NOMO-1 treated with DMSO at 0.1 percent for 48 hours (cell line): ENCODE results near the gene GLUD1.
"Not testable (repeated sequence)": the region's sequence is repeated elsewhere in the genome, so short reads cannot be mapped to it uniquely, and the experiment has no call there.

ENCODE experiments used
- DNase-seq: peaks from one replicate; lab custom pipeline; 2025; ENCODE audit not compliant: unreplicated experiment; lab: John Stamatoyannopoulos, UW

GLUD1 gene

DNA sequence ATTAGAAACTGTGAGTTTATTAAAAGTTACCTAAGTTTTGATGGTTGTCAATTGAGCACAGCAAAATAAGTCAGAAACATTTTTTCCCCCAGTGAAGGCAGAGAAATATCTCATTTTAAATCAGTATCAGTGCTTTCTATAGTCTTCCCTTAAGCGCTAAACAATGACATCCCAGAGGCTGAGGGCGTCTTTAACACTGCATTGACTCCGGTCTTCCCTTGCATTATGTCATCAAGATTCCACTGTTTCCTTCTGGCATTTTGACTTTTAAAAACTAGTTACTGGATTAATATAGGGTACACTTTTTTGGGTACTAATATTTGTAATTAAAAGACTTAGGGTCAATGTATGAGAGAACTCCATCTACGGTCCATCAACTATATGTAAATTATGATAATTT is 3.9 kb downstream of the GLUD1 start:
- no peak for DNase-seq

DNA sequence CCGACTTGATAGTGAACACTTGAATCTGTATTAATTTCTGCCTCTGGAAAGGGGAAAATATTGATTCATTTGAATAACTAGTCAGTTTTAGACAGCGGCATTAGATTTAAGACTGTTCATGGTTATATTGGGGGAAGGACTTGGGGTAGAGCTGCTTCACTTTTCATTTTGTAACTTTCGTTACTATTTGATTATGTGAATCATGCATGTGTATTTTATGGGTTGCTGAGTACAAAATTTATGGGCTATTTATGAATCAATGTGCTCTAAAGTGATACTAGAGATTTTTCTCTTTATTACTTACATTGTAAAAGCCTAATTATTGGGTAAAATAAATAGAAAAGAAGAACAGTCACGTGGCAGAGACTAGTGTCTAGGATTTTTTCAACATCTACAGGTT is 4.9 kb downstream of the GLUD1 start:
- DNase-seq = no peak

DNA sequence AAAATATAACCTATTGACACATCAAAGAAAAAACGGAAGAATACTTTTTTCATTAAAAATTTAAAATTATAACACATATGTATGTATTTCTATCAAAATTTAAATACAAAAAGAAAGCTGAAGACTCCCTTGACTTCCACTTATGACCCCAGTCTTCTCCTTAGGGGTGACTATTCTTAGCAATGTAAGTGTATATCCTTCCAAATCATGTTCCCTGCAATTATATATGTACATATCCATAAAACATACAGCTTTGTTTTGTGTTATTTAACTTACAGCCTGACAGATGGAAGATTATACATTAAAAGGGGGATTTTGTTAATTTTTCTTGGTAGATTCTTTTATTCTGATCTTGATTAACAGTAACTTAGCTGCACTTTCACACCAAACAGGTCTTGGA is 9.1 kb downstream of the GLUD1 start:
- DNase-seq = no peak

DNA sequence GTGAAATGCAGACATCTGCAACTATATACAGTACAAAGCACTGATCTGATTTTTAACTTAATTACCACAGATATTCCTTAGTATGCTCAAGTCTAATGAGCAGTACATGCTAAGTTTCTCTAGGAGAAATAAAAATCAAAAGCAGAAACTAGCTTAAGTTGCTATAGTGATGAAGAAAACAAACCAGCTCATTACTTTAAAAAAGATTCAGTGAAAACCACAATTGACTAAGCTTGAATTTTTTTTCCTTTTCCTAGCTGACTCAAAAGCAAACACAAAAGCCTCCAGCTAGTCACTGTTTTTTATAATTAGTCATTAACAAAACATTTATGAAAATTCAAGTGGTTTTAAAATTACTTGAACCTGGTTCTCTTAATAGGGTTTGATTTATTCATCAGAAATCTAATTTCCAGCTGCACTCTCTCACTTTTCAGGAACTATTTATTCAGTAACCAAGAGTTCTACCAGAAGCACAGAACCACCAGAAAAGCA is 10.3 kb downstream of the GLUD1 start:
- DNase-seq = peak; percentile 40

DNA sequence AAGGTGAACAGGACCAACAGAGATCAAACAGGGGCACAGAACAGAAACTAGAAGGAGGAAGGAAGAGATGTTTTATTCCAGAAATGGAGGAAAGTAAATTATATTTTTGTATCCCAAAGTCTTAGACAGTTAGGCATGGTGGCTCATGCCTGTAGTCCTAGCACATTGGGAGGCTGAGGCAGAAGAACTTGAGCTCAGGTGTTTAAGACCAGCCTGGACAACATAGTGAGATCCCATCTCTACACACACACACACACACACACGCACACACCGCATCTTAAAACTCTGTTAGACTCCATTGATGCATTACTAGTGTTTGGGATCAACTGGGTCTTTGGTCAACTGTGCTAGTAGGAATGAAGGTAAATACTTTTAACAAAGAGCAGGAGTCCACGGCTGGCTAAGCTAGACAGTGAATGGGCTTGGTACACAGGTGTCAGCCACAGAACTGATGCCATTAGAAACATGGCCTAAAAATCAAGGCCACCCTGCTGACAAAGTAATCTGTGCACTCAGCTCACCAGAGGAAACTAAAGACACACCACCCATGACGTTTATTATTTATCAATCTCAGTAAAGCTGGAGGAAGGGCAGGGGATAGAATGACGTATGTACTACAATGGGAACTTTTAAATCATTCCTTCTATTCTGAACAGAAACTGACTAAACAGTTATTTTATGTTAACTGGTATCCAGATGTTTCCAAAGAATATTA is 10.9 kb downstream of the GLUD1 start:
- not testable (repeated sequence) for DNase-seq

DNA sequence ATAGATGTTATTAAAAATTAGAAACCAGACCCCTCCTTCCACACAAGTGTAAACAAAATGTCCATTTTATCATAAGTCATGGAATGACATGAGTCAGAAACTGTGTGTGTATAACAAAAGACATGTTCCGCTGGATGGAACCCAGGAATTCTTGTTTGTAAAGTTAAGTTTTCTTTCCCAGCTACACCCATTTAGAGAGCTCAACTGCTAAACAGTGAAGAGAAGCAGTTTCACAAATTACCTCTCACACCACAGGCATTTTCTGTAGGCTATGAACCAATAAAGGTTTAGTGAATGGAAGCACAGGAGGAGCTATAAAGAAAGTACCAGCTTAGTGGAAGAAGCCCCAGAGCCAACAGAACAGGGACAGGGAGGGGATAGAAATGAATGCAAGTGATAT is 12.4 kb downstream of the GLUD1 start:
- DNase-seq = not testable (repeated sequence)

DNA sequence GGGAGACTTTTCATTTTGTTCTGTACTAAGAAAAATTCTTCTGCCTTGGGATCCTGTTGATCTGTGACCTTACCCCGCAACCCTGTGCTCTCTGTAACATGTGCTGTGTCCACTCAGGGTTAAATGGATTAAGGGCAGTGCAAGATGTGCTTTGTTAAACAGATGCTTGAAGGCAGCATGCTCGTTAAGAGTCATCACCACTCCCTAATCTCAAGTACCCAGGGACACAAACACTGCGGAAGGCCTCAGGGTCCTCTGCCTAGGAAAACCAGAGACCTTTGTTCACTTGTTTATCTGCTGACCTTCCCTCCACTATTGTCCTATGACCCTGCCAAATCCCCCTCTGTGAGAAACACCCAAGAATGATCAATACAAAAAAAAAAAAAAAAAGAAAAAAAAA is 13.1 kb downstream of the GLUD1 start:
- not testable (repeated sequence) for DNase-seq

DNA sequence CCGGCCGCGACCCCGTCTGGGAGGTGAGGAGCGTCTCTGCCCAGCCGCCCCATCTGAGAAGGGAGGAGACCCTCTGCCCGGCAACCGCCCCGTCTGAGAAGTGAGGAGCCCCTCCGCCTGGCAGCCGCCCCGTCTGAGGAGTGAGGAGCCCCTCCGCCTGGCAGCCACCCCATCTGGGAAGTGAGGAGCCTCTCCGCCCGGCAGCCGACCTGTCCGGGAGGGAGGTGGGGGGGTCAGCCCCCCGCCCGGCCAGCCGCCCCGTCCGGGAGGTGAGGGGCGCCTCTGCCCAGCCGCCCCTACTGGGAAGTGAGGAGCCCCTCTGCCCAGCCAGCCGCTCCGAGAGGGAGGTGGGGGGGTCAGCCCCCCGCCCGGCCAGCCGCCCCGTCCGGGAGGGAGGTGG is 14.0 kb downstream of the GLUD1 start:
- DNase-seq = not testable (repeated sequence)

DNA sequence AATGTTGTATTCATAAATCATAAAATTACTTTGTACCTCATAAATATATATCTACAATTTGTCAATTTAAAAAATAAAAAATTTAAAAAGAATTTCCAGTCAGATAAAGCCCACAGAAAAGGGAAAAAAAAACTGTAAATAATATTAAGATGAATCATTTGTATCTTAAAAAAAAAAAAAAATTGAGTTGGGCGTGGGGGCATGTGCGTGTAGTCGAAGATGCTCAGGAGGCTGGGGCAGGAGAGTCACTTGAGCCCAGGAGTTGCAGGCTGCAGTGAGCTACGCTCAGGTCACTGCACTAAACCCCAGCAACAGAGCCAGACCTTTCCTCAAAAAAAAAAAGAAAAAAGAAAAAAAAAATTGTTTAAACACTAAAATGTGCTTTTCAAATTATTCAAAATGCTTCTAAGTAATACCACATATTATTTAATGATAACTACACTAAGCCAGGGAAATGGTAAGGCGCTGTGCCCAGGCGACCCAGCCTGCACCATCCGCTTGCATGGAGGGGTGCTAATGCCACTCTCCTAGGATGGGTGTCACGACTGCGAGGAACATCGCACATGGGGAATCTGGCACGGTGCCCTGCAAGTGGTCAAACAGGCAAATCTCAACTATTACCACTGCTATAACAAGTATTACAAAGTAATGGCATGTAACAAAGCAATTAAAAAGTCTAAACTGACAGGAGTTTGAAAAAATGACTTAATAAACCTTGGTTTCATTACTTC is 15.4 kb downstream of the GLUD1 start:
- no peak for DNase-seq

DNA sequence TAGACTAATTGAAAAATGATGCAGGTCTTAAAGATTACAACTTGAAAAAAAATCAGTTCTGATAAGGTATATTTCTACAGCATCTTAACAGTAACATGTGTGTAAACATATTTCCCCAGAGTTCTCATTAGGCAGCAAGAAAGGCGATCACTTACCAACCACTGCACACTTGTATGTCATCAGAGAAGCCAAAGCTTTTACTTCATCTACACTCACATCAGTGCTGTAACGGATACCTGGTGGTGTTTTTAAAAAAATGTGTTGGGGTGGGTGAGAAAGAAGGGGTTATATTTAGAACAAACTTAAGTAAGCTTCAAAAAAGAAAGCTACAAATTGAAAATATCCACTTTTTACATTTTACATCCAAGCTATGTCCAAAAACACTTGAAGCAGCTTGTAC is 18.2 kb downstream of the GLUD1 start:
- DNase-seq = not testable (repeated sequence)

DNA sequence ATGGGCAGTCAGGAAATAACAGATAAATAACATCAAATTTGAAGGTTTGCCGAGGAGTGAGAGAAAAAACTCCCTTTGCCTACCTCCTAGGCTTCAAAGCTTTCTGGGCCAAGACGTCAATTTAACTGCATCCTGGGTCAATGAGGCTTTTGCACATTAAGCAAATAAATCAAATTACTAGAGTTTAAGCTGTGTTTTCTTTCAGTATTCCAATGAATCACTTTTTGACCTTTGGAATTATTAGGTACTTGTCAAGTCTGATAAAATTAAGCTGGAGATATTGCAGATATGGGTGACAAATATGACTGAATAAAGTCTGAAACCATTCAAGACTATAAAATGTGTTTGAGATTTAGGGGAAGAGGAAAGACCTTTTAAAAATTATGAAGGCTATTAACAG is 22.2 kb downstream of the GLUD1 start:
- DNase-seq = no peak

DNA sequence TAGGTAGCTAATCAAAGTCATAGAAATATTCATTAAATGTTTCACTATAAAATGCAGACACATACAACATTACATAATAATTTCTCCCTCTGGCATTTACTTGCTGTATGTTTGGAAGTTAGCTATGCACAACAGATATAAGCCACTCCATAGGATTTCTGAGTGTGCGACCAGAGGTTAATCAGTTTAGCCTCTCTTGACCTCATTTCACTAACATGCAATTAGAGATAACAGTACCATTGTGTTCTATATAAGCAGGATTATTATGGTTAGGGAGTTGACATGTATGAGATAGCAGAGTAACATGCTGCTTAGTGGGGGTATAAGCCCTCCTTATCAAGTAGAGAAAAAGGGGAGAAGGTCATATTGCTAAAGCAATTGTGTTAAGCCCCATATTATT is 26.4 kb downstream of the GLUD1 start:
- DNase-seq = no peak

DNA sequence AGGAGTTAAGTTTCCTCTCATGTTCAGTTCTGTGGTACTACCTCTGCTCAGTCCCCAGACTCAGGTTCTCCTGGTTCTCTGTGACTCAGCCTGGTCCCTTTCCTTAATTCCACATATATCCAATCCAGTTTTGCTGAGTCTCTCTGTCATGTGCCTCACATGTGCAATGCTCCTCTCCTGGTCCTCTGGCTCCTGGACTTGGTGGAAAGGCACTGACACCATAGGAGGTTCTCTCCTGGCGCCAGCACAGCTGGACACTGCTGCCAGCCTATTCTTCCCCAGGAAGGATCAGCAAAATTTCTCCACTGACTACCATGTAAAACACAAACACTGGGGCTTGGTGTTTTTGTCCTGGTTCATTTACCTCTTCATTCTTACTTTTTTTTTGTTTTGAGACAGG is 27.8 kb downstream of the GLUD1 start:
- DNase-seq = no peak

DNA sequence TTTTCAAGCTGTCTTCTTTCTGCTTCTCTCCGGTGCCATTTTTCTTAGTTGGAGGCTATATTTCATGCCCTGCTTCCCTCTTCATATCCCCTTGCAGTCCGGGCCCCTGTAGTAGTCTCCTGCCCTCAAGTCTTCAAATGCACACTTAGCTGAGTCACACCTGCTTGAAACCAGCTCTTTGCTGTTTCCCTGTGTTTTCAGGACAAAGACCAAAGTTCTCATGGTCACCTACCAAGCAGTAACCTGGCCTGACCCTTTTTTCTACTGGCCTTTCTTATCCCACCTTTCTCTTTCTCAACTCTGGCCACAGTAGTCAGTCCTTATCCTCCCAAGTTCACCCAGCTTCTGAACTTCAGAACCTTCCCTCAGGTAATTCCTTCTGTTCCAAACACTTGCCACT is 28.5 kb downstream of the GLUD1 start:
- no peak for DNase-seq

DNA sequence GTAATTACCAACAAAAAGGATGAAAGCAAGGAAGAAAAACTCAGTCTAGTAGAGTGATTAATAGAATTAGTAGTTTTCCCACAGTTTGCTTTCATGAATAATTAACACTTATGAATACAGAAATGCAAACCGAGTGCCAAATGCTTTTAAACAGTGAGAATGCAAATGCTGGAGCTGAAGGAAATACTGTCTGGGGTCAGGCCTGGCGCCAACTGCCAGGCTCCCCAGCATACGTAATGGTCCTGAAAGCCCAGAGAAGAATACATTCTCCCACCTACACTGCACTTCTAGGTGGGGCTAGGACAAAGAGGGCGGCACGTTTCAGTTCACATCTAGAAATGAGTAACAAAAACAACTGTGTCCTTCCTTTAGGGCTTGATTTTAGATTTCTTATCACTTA is 30.0 kb downstream of the GLUD1 start:
- no peak for DNase-seq

DNA sequence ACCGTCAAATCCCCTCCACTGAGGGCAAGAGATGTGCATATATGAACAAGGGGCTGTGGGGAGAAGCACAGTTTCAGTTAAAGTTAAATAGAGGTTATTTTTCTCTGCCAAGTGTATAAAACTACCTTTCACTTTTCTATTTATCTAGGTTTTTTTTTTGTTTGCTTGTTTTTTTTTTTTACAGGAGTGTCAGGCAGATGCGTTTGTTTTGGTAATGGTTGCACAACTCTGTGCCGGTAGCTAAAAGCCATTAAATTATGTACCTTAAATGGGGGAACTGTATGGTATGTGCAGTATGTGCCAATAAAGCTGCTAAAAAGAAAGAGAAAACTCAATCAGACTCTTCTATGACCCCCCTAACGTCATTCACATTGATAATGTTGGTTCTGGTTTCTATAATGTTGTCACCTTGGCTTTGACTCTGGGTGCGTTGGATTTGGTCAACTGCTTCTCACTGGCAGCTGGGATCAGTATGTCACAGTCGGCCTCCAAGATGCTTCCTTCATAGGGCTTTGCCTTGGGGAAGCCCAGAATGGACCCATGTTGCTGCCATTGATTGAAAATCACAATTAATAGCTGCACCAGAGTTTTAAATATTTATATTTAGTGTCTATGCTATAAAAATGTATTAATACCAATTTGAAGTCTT is 34.2 kb downstream of the GLUD1 start:
- DNase-seq = no peak

DNA sequence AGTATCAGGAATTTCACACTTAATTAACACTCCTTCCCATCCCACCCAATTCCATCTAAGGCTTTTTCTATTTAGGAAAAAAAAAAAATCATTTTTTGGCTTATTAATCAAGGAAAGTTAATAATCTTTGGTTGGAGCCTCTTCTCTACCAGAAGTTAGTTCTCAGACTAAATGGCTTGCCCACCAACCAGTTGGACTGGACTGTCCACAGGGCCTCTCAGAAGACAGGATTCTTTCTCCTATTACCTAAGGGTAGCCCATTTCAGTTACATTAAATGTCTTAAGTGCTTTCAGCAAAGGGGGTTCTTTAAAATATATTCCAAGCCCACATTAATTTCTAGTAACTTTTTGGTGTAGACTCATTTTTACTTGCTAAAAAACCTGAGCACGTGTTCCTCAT is 35.2 kb downstream of the GLUD1 start:
- DNase-seq = no peak

DNA sequence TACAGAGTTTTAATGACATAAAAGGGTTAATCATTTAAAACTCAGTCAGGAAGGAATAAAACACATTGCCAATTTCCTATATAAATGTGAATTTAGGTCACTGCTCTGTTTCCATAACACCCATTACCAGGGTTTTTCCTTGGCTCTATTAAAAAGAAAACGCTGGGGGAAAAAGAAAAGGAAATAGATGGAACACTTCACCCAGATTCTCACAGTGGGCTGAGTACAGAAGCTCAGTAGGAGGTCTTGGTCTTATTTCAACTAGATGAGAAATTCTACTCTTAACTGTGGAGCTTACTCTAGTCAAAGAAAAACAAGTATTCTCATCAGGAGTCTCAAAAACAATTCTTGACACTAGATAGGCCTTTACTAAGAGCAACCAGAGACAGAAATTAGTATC is 36.5 kb downstream of the GLUD1 start:
- no peak for DNase-seq

DNA sequence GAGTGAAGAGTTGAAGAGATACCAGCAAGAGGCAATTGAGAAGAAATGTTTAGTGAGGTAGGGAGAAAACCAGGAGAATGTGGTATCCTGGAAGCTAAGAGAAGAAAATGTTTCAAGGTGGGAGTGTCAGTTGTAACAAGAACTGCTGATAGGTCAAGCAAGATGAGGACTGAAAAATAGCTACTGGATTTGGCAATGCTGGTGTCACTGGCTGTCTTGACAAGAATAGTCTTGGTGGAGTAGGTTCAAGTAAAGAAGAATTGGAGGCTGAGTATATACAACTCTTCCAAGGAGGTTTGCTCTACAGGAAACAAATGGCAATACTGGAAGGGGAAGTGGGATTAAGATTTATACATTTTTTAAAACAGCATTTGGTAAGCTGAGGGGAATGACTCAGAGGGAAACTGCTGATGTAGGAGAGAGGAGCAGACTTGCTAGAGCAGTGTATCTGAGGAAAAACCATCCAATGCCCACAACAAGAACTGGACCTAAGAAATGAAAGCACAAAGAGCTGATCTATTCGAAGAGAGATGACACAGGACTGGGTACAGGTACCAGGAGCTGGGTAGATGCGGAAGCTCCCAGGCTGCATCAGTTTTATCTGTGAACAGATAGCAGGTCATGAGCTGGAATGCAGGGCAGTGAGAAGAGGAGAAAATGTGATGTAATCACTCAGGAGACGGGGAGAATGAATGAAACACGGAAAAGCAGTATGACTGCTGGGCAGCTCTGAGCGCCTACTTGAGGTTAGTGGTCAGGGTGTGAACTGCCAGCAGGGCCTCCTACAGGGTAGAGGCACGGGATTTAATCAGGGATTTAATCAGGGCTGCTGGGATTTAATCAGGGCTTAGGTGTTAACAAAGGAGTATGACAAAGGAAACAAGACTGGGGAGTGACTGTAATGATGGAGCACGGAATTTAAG is 40.0 kb downstream of the GLUD1 start:
- DNase-seq = peak; percentile 90

DNA sequence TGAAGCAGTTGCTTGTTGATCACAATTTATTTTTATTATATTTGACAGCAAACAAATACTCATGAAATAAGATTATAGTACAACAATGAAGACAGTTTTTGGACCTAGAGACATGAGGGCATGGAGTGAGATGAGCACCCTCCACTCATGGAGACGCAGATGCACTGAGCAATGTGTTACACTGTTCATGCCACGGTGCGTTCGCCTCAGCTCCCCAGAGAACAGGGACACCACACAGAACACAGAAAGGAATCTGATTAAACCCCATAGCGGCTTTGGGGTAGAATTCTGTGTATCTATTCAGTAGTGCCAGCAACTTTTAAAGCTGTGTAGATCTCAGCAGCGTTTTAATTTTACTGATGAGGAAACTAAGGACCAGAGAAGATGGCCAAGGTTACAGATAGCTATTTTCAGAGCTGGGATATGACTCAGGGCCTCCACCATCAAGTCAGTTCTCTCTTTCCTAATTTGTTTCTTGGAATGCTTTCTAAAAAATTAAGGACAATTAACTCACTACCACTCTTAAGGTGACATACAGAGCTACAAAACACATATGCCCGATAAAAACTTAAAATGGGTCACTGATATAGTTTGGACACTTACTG is 41.0 kb downstream of the GLUD1 start:
- DNase-seq = no peak

DNA sequence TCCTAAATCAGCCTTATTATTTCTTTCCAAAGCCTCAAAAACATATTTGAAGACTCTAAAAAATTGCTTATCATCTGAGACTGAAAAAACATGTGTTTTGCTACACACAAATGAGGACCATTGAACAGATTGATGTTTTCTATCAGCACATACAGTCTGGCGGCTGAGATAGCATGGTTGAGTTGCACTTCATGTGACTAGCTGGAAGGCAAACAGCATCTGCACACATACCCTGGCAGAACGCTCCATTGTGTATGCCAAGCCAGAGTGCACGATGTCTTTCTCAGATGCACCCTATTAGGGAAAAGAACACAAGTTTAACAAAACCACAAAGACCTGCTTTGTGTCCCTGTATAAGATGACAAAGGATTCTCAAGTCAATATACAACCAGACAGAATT is 41.5 kb downstream of the GLUD1 start:
- no peak for DNase-seq
